HG03571 (cell line): ENCODE data around the gene DHRS11.

Experiments used
- ATAC-seq: cut with Tn5 transposase; IDR thresholded peaks from one replicate; pipeline ENCODE4 v1.9.1; 2021; ENCODE audit not compliant: unreplicated experiment

DHRS11 gene

DNA sequence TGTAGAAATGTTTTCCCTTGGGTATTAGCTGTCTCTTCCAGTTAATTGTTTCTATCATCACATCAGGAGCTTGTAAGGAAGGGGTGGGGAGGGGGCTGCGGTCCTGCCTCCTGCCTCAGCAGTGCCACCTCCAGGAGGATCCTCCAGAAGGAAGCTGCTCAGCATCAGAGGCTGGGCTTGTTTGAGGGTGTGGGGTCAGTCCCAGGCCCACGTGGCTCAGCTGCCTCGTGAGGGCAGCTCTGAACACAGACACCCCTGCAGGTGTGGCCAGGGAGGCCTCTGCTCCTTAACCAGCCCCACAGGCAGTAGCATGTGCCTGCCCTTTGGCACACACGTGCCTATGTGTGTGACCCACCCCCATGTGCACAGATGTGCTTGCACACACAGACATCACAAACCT is 56.0 kb downstream of the DHRS11 start:
- no peak for ATAC-seq

GRCh38 chr17:36650096-36650775 is 58.6 kb downstream of the DHRS11 start:
- ATAC-seq, result no peak
